Measurements from ENCODE around the gene RAP1A. TPM values are rescaled to one million over a fixed set of nuclear protein-coding genes. Genes with fewer than 3 reads are reported as not detected.

The RAP1A gene
- polyA plus RNA-seq, 1 donor (not counting 4 experiments of a cell fraction or from before 2014, with no cell fraction given): 70.3 TPM

DNA sequence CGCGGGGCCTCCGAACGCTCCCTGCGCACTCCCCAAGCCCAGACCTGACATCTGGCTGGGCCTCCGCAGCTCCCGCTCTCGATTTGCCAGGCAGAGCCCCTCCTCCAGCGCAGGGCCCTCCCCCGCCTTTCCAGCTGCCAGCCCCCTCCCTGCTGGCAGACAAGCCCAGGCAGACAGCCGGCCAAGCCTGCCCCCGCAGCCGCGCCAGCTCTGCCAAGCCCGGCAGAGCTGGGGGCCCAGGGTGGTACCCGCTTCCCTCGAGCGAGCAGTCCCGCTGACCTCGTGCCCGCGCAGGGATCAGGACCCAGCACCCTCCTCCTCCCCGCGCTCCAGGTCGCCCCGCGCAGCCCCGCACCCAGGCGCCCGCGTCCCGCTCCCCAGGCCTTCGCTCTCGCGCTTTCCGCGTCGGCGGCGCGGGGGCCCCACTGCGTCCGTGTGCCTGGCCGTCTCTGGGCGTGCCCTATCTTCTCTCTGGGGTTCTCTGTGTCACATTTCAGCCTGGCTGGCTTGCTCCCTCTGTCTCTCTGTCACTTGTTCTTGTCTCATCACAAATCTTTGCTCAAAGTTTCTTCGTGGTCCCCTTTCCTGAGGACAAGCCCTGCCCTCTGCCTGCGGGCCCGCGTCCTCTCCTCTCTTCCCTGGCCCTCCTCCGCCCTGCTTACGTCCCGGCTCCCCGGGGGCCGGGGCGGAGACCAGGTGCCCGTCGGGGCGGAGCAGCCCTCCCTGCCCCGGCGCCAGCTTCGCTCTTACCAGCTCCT, 119.0 kb downstream of the RAP1A start:
- peak overlapping the region; percentile 81 for H3K27ac ChIP-seq (ENCODE audit: control insufficient read depth, insufficient read depth, low read length)
- peak overlapping the region; percentile 94 for H3K4me2 ChIP-seq (ENCODE audit: control insufficient read depth, extremely low read depth, insufficient read depth, low read depth, low read length)
- peak overlapping the region; percentile 83 for H3K9ac ChIP-seq (ENCODE audit: control insufficient read depth, extremely low read depth, insufficient read depth, low read length)
- H3K9me3 ChIP-seq (ENCODE audit: control insufficient read depth, low read depth, low read length): no peaks in the 10 kb centered on the region
- peaks cover 25% of the 10 kb centered on the region for H3K4me1 ChIP-seq (ENCODE audit: control insufficient read depth, extremely low read depth, insufficient read depth, low read length)
- dilution Hi-C loops (cut with MboI; ENCODE audit: extremely low pct_ligation_motif_present, low sequenced_read_pairs): no loop called here
- DNase-seq (ENCODE audit: low read depth, low spot score) (no peak), FAIRE-seq (no peak)
- H3K4me3 ChIP-seq (ENCODE audit: control insufficient read depth in 2 of 3, extremely low read depth in 1 of 3, insufficient read depth in 2 of 3, low read depth in 1 of 3, low read length in 3 of 3): peak overlapping the region; percentile 61 to 88 (median 82)
- no peaks in the 10 kb centered on the region for H3K36me3 ChIP-seq (ENCODE audit: control insufficient read depth in 2 of 2, extremely low read depth in 1 of 2, insufficient read depth in 2 of 2, low read length in 2 of 2)
- peaks cover 8% of the 10 kb centered on the region for H3K27me3 ChIP-seq (ENCODE audit: control insufficient read depth, extremely low read depth, insufficient read depth, low read length)
- H2AFZ ChIP-seq (ENCODE audit: control insufficient read depth, low read length): peak overlapping the region; percentile 97
- H4K20me1 ChIP-seq (ENCODE audit: control insufficient read depth, extremely low read depth, insufficient read depth, low read length): no peaks in the 10 kb centered on the region
- H3K79me2 ChIP-seq (ENCODE audit: control insufficient read depth, insufficient read depth, low read length): no peaks in the 10 kb centered on the region
- no peaks in the 10 kb centered on the region for H3K9me1 ChIP-seq (ENCODE audit: control insufficient read depth, extremely low read depth, insufficient read depth, low read length)
- TF ChIP-seq EZH2 (IDR thresholded peaks at IDR 0.05; ENCODE audit: low read length) (no peak), CTCF (optimal IDR thresholded peaks at IDR 0.05 in 1 of 3, IDR thresholded peaks at IDR 0.05 in 1 of 3, conservative IDR thresholded peaks at IDR 0.05 in 1 of 3; ENCODE audit: extremely low read depth in 1 of 3, insufficient read depth in 2 of 3, low read length in 3 of 3) (peak in 1 of 3 experiments; percentile 4)

DNA sequence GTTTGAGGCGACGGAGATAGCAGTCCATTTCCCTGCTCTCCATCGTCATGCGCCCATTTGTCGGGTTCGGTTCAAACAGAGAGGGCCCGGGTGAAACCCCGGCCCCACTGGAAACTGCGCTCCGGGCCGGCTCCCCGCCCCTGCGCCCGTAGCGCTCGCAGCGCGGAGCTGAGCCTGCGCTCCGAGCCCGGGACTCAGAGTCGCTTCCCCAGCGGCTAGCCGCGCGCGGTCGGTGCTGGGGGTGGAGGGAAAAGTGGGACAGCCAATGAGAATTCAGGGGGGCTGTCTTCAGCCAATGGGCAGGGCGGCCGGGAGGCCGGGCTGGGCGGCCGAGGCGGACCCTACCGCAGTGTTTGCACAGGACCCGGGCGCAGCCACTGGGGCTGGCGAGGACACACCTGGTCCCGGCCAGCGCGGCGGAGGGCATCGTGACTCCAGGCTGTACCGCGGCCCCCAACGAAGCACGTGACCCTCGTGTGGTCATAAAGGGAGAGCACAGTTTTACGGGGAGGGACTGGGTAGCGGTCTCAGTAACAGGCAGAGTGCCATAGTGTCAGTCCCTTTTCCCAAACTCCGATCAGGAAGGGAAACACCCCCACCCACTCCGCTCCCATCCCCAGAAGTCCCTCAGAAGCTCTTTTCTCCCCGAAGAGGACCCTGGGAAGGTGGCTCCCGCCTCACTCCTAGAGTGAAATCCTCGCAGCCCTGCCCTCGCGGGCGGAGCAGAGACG, 119.8 kb downstream of the RAP1A start, which contains the start of gene INKA2:
TSS of gene INKA2 (minus strand) at position 202 of the 731 bp plus-strand sequence. CDS start at position 49, 153 bp downstream.
- peak; percentile 45 for DNase-seq (ENCODE audit: low read depth, low spot score)
- H2AFZ ChIP-seq (ENCODE audit: control insufficient read depth, low read length): peak within 1 kb of the TSS; percentile 97
- no peaks in the 10 kb centered on the region for H4K20me1 ChIP-seq (ENCODE audit: control insufficient read depth, extremely low read depth, insufficient read depth, low read length)
- peak within 1 kb of the TSS; percentile 61 to 88 (median 82) for H3K4me3 ChIP-seq (ENCODE audit: control insufficient read depth in 2 of 3, extremely low read depth in 1 of 3, insufficient read depth in 2 of 3, low read depth in 1 of 3, low read length in 3 of 3)
- peak within 1 kb of the TSS; percentile 94 for H3K4me2 ChIP-seq (ENCODE audit: control insufficient read depth, extremely low read depth, insufficient read depth, low read depth, low read length)
- FAIRE-seq: no peak
- H3K36me3 ChIP-seq (ENCODE audit: control insufficient read depth in 2 of 2, extremely low read depth in 1 of 2, insufficient read depth in 2 of 2, low read length in 2 of 2): no peaks in the 10 kb centered on the region
- H3K27ac ChIP-seq (ENCODE audit: control insufficient read depth, insufficient read depth, low read length): peak within 1 kb of the TSS; percentile 81
- H3K27me3 ChIP-seq (ENCODE audit: control insufficient read depth, extremely low read depth, insufficient read depth, low read length): peaks cover 8% of the 10 kb centered on the region
- H3K9me1 ChIP-seq (ENCODE audit: control insufficient read depth, extremely low read depth, insufficient read depth, low read length): no peaks in the 10 kb centered on the region
- TF ChIP-seq EZH2 (IDR thresholded peaks at IDR 0.05; ENCODE audit: low read length) (no peak), CTCF (optimal IDR thresholded peaks at IDR 0.05 in 1 of 3, IDR thresholded peaks at IDR 0.05 in 1 of 3, conservative IDR thresholded peaks at IDR 0.05 in 1 of 3; ENCODE audit: extremely low read depth in 1 of 3, insufficient read depth in 2 of 3, low read length in 3 of 3) (no peak)
- H3K79me2 ChIP-seq (ENCODE audit: control insufficient read depth, insufficient read depth, low read length): no peaks in the 10 kb centered on the region
- H3K9me3 ChIP-seq (ENCODE audit: control insufficient read depth, low read depth, low read length): no peaks in the 10 kb centered on the region
- dilution Hi-C loops (cut with MboI; ENCODE audit: extremely low pct_ligation_motif_present, low sequenced_read_pairs): no loop called here
- H3K9ac ChIP-seq (ENCODE audit: control insufficient read depth, extremely low read depth, insufficient read depth, low read length): peak within 1 kb of the TSS; percentile 83
- peaks cover 18% of the 10 kb centered on the region for H3K4me1 ChIP-seq (ENCODE audit: control insufficient read depth, extremely low read depth, insufficient read depth, low read length)
